HG03064 (cell line): ENCODE measurements around the gene PROZ.
"Not testable (repeated sequence)": the region's sequence is repeated elsewhere in the genome, so short reads cannot be mapped to it uniquely, and the experiment has no call there.

Experiments used
- ATAC-seq: cut with Tn5 transposase; IDR thresholded peaks from one replicate; pipeline ENCODE4 v1.9.1; 2021; ENCODE audit warnings: low read depth; ENCODE audit not compliant: unreplicated experiment

Gene PROZ, protein sequence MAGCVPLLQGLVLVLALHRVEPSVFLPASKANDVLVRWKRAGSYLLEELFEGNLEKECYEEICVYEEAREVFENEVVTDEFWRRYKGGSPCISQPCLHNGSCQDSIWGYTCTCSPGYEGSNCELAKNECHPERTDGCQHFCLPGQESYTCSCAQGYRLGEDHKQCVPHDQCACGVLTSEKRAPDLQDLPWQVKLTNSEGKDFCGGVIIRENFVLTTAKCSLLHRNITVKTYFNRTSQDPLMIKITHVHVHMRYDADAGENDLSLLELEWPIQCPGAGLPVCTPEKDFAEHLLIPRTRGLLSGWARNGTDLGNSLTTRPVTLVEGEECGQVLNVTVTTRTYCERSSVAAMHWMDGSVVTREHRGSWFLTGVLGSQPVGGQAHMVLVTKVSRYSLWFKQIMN

DNA sequence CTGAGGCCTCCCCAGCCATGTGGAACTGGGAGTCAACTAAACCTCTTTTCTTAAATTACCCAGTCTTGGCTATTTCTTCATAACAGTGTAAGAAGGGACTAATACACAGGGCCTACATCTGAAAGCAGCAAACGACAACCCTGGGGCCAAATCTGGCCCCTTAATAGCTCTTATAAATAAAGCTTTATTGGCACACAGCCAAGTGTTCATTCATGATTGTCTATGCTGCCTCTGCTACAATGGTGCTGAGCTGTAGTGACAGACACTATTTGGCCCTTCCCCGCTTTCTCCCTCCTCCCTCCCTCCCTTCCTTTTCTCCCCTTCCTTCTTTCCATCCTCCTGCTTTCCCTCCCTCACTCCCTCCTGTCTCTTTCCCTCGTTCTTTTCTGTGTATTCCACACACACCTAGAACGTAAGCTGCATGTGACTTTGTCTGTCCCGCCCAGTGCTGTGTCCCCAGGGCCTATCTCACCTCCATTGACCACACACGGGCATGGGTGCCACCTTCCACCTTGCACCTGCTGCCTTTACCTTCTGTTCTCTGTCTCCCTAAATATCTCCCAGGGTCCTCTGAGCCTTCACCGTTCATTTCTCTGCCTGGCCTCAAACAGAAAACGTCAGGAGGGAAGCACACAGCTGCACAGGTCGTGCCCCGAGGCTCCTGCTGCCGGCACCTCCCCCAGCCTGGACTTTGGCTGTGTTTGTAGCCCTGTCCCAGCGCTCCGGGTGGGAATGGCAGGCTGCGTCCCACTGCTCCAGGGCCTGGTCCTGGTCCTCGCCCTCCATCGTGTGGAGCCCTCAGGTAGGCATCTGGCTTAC is at the start of gene PROZ:
Gene PROZ, plus strand, starts transcription at position 720 of the 819 bp plus-strand sequence. Its CDS starts 13 bp downstream, at position 733.
- no peak for ATAC-seq

DNA sequence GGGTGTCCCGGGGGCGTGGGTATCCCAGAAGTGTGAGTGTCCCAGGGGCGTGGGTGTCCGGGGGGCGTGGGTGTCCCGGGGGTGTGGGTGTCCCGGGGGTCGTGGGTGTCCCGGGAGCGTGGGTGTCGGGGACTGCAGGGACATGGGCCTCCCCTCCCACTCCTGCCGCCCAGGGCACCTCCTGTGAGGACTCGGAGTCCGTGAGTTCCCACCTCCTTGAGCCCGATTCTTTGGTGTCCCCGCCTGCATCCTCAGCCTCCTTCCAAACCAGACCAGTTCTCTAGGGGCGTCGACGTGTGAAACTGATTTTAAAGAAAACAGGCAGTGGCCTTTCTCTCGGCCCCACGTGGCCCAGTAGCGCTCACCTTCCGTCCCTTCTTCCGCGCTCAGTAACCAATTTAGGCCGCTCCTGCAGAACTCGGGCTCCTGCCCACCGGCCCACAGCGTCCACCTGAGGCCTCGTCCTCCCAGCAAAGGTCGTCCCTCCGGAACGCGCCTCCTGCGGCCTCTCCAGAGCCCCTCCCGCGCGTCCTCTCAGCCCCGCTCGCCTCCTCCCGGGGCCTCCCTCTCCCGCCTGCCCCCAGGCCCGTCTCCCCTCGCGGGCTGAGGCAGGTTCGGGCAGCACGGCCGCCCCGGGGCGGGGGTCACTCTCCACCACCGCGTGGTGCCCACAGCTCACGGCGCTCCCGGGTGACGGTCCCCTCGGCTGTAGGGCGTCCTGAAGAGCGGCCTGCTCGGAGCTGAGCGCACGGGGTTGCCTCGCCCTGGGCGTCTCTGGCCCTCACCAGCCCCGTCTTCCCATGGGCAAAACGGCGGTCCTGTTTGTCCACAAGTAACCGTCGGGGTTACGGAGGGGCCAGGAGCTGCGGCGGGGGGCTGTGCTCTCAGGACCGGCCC is 49.0 kb upstream of the PROZ start:
- ATAC-seq: no peak

DNA sequence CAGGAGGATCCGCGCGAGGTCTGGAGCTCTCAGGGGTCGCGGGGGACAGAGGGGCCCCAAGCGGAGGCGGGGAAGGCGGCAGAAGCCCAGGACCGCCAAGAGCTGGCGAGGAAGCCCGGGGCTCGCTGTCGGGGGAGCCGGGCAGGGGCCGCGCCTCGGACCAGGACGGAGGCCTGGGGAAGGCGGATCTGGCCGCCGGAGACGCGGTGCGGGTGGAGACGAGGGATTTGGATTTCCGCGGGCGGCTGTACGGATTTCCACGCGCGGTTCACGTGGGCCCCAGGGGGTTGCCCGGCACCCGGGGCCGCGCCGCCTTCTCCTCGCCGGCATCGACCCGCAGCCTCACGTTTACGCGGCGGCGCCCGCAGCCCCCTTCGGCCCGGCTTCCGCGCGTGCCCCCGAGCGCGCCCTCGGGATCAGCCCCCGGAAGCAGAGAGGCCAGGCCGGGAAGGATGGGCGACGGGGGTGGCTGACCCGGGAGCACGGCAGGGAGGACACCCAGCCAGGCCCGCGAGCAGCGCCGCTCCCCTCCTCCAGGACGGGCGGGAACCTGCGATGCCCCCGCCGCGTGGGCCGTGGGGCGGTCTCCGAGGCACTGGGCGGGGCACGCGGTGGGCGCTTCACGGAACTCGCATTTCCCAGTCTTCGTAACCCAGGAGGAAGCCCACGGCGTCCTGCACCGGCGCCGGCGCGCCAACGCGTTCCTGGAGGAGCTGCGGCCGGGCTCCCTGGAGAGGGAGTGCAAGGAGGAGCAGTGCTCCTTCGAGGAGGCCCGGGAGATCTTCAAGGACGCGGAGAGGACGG is 48.2 kb upstream of the PROZ start:
- ATAC-seq: no peak

DNA sequence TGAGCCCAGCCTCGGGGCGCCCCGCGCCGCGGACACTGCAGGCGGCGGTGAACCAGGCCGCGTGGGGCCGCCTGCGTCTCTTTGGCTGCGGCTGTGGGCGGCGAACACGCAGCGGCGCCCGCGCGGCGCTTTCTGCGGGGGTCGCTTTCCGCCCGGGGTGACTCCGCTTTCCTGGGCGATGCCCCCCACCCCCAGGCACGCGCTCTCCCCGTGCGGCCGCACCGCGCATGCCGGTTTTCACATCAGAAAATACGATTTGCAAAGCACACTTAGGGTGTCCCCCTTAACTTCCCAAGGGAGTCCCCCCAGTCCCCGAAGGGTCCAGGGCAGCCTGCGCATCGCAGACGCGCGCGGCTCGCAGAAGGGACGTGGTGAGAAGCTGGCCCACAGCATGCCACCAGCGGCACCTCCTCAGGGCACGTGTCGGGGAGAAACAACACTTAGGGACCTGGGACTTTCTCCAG is 47.6 kb upstream of the PROZ start:
- no peak for ATAC-seq

DNA sequence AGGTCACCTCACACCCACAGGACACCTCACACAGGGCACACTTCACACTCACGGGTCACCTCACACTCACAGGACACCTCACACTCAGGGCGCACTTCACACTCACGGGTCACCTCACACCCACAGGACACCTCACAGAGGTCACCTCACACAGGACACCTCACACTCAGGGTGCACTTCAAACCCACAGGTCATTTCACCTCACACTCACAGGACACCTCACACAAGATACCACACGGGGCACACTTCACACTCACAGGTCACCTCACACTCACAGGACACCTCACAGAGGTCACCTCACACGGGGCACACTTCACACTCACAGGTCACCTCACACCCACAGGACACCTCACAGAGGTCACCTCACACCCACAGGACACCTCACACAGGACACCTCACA is 46.6 kb upstream of the PROZ start:
- ATAC-seq: not testable (repeated sequence)

DNA sequence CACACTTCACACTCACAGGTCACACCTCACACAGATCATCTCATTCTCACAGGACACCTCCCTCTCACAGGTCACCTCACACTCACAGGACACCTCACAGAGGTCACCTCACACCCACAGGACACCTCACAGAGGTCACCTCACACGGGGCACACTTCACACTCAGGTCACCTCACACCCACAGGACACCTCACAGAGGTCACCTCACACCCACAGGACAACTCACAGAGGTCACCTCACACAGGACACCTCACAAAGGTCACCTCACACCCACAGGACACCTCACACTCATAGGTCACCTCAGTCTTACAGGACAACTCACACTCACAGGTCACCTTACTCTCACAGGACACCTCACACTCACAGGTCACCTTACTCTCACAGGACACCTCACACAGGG is 46.0 kb upstream of the PROZ start:
- not testable (repeated sequence) for ATAC-seq

DNA sequence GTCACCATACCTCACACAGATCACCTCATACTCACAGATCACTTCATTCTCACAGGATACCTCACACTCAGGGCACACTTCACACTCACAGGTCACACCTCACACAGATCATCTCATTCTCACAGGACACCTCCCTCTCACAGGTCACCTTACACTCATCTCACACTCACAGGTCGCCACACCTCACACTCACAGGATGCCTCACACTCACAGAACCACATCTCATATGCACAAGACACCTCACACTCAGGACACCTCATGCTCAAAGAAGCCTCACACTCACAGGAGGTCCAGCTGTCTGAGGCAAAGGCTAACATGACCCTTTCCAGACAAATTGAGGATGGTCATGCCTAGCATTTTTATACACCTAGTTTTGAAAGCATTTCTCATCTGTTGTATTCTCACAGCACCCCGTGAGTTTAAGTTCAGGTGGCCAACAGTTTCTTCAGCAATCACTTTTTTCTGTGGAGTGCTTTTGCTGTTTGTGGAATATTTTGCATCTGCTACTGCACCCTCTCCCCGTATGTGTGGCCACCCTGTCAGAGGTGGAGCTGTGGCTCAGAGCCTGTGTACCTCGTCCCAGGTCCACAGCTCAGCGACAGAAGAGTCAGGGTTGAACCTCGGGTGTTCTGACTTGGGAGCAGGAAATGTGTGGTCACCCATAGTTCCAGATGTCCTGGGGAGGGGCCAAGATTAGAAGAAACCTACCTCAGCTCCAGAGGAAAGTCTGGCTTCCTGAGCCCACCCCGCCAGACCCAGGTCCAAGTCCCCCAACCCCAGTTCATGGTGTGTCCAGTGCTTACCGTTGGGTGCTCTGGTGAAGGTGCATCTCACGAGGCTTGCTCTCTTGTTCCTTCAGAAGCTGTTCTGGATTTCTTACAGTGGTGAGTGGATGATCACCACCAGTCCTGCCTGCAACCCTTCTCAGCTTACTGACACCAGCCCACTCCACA is 45.3 kb upstream of the PROZ start:
- ATAC-seq: no peak

DNA sequence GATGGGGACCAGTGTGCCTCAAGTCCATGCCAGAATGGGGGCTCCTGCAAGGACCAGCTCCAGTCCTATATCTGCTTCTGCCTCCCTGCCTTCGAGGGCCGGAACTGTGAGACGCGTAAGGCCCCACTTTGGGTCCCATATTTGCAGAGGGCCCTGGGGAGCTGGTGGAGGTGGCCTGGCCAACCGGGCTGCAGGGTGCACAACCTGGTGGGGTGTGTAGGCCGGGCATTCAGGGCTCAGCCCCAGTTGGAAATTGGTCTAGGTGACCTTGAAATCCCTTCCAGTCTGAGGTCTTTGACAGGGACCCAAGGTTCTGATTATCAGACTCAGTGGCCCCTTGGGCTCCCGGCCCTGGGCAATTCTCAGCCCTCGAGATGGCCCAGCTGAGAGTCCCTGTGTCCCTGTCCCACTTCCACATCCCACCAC is 44.6 kb upstream of the PROZ start:
- ATAC-seq: no peak

DNA sequence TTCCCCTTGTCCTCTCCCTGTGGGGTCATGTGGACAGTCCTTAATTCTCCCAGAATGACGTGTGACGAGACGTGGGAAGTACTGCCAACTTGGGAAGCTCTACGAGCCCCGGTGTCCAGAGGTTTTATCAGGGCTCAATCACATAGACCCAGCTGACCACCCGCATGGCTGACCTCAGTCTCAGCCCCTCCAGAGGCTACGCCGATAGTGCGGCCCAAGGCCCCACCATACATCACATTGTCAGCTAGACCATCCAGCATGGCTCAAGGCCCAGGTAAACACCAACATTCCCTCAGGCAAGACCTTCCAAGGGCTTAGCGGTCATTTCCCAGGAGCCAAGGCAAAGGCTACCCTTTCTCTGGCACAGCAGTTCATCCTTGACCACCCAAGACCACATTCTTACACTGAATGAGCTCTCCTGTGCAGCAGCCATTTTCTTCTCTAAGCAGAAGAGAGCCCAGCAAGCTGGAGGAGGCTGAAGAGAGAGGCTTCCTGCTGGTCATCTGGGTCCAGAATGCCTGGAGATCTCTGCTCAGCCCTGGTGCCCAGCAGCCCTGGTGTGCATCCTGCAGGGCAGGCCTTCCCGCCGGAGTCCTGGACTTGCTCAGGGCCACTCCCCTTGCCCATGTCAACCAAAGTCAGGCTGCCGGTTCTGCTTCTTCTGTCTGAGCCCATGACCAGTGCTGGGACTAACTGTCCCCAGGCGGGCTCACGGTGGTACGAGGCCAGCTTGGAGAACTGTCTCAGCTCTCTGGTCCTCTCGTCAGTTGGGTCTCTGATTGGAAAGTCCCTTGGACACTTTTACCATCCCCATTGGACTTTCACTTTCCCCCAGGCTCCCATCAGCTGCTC is 43.7 kb upstream of the PROZ start:
- ATAC-seq: no peak

DNA sequence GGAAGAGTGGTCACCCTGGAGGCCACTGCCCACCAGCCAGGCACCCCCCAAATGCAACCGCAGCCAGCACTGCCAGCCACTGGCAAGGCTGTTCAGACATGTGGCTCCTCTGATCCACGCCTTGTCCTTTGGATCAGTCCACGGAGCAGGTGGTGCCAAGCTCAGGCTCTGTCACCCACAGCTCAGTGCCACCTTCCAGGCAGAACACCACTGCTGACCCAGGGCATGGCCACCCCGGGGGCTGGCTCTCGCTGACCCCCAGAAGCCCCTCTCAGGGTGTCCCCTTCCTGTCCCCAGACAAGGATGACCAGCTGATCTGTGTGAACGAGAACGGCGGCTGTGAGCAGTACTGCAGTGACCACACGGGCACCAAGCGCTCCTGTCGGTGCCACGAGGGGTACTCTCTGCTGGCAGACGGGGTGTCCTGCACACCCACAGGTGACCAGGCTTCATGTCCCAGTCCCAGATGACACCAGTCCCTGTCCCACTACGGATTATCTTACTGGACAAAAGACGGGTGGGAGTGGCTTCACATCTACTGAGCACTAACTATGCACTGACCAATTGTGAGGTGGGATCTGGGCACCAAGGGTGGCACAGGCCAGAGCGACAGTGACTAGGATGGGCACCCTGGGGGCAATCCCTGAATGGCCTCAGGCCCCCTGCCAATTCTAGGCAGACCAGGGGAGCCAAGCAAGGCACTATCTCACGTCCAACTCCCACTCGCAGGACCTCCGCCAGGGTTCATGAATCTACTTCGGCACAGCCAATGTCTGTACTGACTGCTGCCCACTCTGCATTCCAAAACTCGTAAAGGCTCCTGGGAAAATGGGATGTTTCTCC is 42.9 kb upstream of the PROZ start:
- ATAC-seq: no peak

DNA sequence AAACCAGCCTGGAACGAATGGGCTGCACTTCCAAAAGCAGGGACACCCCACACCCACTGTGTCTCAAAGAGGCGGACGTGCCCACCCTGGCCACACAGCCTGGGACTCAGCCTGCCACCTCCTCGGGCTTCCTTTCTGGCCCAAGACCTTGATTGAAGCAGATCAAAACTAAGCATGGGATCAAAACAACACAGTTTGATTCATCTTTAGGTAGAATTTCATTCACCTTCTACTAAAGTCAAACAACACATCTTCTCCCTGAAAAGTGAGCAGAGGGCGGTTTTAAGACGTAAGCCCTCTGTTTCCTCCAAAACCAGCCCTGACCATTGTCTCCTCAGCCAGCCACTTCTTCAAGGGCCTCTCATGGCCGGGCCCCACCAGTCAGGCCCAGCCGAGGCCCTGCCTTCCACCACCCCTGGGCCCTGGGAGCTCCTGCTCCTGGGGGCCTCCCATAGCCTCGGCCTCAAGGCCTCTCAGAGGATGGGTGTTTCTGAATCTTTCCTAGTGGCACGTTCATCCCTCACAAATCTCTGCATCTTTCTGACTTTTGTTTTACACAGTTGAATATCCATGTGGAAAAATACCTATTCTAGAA is 42.1 kb upstream of the PROZ start:
- no peak for ATAC-seq

DNA sequence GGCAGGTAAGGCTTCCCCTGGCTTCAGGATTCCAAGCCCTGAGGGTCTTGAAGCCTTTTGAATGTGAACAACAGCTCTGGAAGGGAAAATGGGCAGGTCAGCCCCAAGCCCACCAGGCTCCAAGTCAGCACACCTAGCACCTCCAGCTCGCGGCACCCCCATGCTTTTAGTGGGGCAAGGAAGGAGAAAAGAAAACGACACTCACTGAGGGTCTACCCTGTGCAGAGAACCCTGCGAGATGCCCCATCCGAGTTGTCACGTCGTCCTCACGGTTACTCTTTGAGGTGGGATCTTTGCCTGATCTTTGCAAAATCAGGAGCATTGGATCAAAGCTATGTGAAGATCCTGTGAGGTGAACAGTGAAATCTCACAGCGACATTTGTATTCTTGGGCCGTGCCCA is 41.6 kb upstream of the PROZ start:
- ATAC-seq: no peak

DNA sequence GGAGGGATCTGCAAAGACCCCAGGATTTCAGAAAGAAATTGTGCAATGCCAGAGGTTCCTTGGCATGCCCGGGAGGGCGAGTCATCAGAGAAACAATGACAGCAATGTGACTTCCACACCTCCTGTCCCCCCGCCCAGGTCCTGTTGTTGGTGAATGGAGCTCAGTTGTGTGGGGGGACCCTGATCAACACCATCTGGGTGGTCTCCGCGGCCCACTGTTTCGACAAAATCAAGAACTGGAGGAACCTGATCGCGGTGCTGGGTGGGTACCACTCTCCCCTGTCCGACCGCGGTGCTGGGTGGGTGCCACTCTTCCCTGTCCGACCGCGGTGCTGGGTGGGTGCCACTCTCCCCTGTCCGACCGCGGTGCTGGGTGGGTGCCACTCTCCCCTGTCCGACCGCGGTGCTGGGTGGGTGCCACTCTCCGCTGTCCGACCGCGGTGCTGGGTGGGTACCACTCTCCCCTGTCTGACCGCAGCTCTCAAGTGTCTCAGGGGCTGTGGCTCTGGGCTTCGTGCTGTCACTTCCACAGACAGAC is 41.0 kb upstream of the PROZ start:
- no peak for ATAC-seq

DNA sequence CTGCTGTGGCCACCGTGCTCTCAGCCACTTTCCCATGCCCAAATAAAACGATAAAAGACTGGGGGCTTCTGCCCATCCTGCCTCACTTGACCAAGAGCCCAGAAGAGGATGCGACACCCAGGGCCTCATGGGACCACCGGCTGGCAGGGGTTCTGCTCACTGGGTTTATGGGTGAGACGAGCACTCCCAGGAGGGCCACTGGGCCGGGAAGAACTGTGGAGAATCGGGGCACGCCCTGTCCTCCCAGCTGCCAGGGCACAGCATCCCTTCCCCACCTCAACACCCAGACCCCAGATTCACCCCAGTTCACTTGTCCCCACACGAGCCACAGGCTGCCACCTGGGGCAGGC is 40.6 kb upstream of the PROZ start:
- no peak for ATAC-seq

DNA sequence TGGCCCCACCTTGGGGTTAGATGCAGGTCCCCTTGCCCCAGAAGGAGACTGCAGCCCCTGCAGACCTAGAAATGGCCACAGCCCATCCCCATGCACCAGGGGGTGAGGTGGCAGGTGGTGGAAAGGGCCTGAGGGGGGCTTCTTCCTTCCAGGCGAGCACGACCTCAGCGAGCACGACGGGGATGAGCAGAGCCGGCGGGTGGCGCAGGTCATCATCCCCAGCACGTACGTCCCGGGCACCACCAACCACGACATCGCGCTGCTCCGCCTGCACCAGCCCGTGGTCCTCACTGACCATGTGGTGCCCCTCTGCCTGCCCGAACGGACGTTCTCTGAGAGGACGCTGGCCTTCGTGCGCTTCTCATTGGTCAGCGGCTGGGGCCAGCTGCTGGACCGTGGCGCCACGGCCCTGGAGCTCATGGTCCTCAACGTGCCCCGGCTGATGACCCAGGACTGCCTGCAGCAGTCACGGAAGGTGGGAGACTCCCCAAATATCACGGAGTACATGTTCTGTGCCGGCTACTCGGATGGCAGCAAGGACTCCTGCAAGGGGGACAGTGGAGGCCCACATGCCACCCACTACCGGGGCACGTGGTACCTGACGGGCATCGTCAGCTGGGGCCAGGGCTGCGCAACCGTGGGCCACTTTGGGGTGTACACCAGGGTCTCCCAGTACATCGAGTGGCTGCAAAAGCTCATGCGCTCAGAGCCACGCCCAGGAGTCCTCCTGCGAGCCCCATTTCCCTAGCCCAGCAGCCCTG is 40.0 kb upstream of the PROZ start:
- ATAC-seq: no peak
